Stomach (tissue), 4 donors: ENCODE data around the gene THSD7B.

Experiments used
- POLR2A ChIP-seq, 4 donors: fragments of 450-650 bp; IDR thresholded peaks; one replicate each; pipeline ENCODE4 v1.6.1; 2016; ENCODE audit warnings: antibody characterized with exemption in 4 of 4, control low read depth in 2 of 4, mild to moderate bottlenecking in 1 of 4, moderate library complexity in 1 of 4
- POLR2AphosphoS5 ChIP-seq, 3 donors: sonication (generic); formaldehyde crosslinking; IDR thresholded peaks; one replicate each; pipeline ENCODE4 v1.6.1; 2016; ENCODE audit warnings: antibody characterized with exemption in 3 of 3

DNA sequence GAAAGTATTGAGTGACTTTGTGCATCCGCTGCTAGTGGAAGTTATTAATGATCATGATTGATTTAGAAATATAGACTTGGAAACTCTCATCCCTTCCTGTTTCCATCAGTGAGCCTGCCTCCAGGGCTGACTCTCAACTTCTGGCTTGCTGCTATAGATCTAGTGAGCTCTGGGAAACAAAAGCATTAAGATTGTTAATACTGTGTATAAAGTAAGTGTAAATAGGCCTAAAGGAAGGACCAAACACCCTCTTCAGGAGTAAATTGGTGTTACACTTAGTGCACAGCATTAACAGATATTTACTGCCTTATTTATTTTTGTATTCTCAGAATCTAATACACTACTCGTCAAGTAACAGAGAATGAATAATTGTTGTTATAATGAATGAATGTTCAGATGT lies 285.6 kb downstream of the THSD7B start:
- no peak for TF ChIP-seq POLR2A (IDR thresholded peaks at IDR 0.05)
- no peak for TF ChIP-seq POLR2AphosphoS5 (IDR thresholded peaks at IDR 0.05)
